SK-N-MC (cell line): ENCODE measurements around the gene RNF183.

Experiments
- EZH2 ChIP-seq: fragments of 200-600 bp; sonication (generic); IDR thresholded peaks from one replicate; pipeline ENCODE4 v1.6.1; 2017; ENCODE audit warnings: antibody characterized with exemption
- POLR2AphosphoS5 ChIP-seq: IDR thresholded peaks from 2 replicates; pipeline ENCODE4 v1.6.1; 2012; ENCODE audit warnings: mild to moderate bottlenecking, low read depth, low read length, borderline replicate concordance

- TF ChIP-seq EZH2 (no peak), POLR2AphosphoS5 (no peak)
Measured at GRCh38 chr9:113261917-113262671, 41.1 kb downstream of the RNF183 start.
